Measurements from ENCODE around the gene VEGFD.

The VEGFD gene

DNA sequence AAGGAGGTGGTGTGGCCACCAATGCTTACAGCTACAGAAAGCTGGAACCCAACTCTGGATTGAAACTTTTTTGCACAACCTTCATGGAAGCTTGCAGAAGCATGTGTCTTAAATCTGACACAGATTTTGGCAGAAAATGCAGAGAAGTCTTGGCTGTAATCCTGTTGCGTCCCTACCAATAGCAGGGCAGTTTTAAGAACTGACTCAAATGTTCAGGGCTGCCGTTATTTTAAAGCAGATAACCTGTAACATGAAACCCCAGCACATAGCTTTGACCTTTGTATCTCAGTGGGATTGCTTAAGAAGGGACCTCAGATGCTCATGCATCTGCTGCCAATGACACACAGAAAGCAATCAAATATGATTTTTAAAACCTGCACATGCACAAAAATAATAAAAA is at the start of gene VEGFD:
TSS of gene VEGFD (minus strand) at position 110 of the 400 bp plus-strand sequence. CDS start 467 bp downstream, outside the sequence.
- H3K4me3 Mint-ChIP-seq: no peak within 1 kb of the TSS
- H3K9me3 Mint-ChIP-seq: no peaks in the 10 kb centered on the region
- DNase-seq: no peak
- peaks cover 16% of the 10 kb centered on the region for H3K27me3 Mint-ChIP-seq
- ATAC-seq: no peak
- H3K4me1 Mint-ChIP-seq: no peaks in the 10 kb centered on the region
- no peak within 1 kb of the TSS for H3K27ac Mint-ChIP-seq

- H3K27me3 Mint-ChIP-seq: peaks cover 17% of the 10 kb centered on the region
- H3K9me3 Mint-ChIP-seq: no peaks in the 10 kb centered on the region
- DNase-seq: no peak
- no peak overlapping the region for H3K4me3 Mint-ChIP-seq
- ATAC-seq: no peak
- H3K27ac Mint-ChIP-seq: no peak overlapping the region
- H3K4me1 Mint-ChIP-seq: no peaks in the 10 kb centered on the region
Measured at GRCh38 chrX:15430584-15430983, 46.4 kb upstream of the VEGFD start.

- no peak overlapping the region for H3K4me3 Mint-ChIP-seq
- no peaks in the 10 kb centered on the region for H3K9me3 Mint-ChIP-seq
- no peak for DNase-seq
- H3K27me3 Mint-ChIP-seq: peaks cover 17% of the 10 kb centered on the region
- ATAC-seq: no peak
- no peak overlapping the region for H3K27ac Mint-ChIP-seq
- H3K4me1 Mint-ChIP-seq: no peaks in the 10 kb centered on the region
Measured at GRCh38 chrX:15430076-15430475, 45.9 kb upstream of the VEGFD start.

GRCh38 chrX:15425024-15425423 is 40.8 kb upstream of the VEGFD start:
- Mint-ChIP-seq H3K4me1 (no peaks in the 10 kb centered on the region), H3K9me3 (no peaks in the 10 kb centered on the region), H3K27ac (no peak overlapping the region), H3K27me3 (no peaks in the 10 kb centered on the region), H3K4me3 (no peak overlapping the region)
- no peak for ATAC-seq
- DNase-seq: no peak

DNA sequence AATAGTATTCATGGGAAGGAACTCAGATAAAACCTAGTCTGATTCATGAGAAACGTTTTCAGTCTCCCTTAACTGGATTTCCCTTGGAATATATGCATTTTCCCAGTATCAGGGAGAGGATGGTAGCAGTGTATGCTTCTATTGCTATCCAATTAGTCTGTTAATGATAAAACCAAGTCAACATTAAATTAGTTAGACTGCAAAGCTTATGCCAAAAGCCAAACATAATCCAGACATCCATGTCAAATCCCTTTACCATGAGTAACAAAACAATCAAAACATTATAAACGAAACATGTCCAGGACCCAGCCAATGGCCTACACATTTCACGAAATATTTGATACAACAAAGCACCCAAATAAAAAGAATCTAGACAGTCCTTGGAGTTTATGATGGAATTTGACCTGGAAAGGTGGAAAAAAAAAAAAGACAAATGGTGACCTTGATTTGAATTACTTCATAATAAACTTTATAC is 34.5 kb upstream of the VEGFD start:
- ATAC-seq (no peak), DNase-seq (no peak)
- no peaks in the 10 kb centered on the region for H3K4me1 Mint-ChIP-seq
- H3K4me3 Mint-ChIP-seq: no peak overlapping the region
- no peaks in the 10 kb centered on the region for H3K9me3 Mint-ChIP-seq
- H3K27ac Mint-ChIP-seq: no peak overlapping the region
- H3K27me3 Mint-ChIP-seq: no peaks in the 10 kb centered on the region

DNA sequence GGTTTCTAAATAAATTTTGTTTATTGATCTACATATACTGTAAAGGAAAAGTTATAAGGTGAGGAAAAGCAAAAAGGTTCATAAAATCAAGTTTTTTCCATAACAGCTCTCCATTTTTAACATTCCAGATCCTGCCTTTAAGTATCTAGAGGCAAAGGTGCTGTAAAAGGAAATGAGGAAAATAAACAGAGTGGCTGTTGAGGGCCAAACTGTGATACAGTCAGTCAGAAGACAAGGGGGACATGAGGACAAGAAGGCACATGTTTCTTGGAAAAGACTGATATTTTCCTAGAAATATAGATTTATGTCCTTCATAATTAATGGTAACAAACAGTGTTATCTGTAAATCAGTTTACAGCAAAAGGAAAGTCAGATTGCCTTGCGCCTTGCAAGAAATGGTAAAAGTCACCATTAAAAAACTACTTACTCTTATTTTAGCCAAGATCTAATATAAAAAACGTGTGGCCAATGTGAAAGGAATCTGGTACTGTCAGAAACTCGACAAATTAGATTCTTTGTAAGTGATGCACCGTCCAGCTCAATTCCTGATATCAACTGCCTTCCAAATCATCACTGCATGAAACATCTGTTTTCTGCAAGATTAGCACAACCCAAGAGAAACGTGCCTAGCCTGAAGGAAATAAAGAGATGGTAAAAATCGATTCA is 34.0 kb upstream of the VEGFD start:
- H3K27ac Mint-ChIP-seq: no peak overlapping the region
- DNase-seq (no peak), ATAC-seq (no peak)
- H3K9me3 Mint-ChIP-seq: no peaks in the 10 kb centered on the region
- H3K4me3 Mint-ChIP-seq: no peak overlapping the region
- no peaks in the 10 kb centered on the region for H3K27me3 Mint-ChIP-seq
- no peaks in the 10 kb centered on the region for H3K4me1 Mint-ChIP-seq

DNA sequence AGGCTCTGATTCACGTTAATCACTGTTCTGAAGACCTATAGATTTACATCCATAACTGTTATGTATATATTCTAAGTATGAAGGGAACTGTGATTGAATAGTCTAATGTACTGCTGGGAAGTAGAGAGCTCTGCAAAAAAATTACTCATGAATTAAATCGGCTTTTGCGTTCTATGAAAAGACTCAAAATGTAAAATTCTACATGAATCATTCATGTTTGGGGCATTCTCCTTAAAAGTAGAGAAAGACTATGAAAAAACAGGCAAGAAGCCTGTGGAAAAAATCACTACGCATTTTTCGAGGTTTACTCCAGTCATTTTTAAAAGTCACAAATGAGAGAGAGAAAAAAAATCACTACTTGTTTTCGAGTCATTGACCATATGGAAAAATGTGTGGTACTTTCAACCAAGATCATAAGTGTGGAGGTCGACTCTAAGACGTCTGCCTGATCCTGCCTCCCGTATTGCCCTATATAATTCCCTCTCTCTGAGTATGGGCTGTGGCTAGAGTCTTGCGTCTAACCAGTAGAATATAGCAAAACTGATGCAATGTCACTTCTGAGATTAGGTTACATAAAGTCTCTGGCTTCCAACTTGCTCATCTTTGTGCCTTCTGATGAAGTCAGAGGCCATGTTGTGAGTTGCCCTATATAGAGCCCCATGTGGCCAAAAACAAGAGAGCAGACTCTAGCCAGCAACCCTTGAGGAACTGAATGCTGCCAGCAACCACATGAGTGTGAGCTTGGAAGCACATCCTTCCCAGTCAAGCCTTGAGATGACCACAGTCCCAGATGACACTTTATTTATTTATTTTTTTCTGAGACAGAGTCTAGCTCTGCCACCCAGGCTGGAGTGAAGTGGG is 32.1 kb upstream of the VEGFD start:
- no peaks in the 10 kb centered on the region for H3K27me3 Mint-ChIP-seq
- H3K9me3 Mint-ChIP-seq: no peaks in the 10 kb centered on the region
- H3K4me3 Mint-ChIP-seq: no peak overlapping the region
- DNase-seq (no peak), ATAC-seq (no peak)
- H3K27ac Mint-ChIP-seq: no peak overlapping the region
- no peaks in the 10 kb centered on the region for H3K4me1 Mint-ChIP-seq

- Mint-ChIP-seq H3K9me3 (no peaks in the 10 kb centered on the region), H3K4me3 (no peak overlapping the region), H3K4me1 (no peaks in the 10 kb centered on the region), H3K27ac (no peak overlapping the region), H3K27me3 (no peaks in the 10 kb centered on the region)
- ATAC-seq (no peak), DNase-seq (no peak)
Measured at GRCh38 chrX:15413101-15413500, 28.9 kb upstream of the VEGFD start.

DNA sequence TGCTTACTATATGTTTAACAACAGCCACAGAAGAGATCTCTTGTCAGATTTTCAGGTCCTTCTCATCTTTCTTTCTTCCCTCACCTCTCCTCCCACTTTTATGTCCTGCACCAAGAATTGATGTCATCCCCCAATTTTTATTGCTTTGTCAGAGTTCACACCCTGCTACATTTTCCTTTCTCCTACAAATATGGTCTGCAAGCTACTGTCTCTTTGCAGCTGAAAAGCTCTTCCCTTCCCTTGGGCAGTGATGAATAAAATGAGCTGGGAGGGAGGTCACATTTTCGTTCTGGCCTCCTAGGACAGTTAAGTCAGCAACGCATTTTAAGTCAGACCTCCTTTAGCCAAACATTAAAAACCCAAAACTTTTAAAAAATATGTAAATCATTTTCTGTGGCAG is 26.7 kb upstream of the VEGFD start:
- Mint-ChIP-seq H3K4me1 (no peaks in the 10 kb centered on the region), H3K27ac (no peak overlapping the region), H3K9me3 (no peaks in the 10 kb centered on the region), H3K4me3 (no peak overlapping the region), H3K27me3 (no peaks in the 10 kb centered on the region)
- DNase-seq (no peak), ATAC-seq (no peak)

DNA sequence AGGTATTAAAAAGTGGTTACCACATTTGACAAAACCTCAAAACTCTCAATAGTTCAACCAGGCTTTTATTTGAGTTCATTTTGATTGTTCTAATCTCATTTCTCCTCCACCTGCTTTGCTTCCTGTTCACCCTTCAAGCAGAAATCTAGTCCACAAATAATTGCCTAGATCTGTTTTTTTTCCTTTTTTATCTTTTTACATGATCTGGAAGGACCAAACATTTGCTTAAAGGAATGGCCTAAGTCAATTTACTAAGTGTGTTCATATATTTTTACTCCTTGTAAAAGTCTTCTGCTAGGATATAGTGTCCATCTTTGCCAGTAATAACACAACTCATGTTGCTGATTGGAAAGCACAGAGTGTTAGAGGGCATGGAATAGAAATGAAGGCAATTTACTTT is 26.2 kb upstream of the VEGFD start:
- no peak for ATAC-seq
- no peaks in the 10 kb centered on the region for H3K27me3 Mint-ChIP-seq
- H3K9me3 Mint-ChIP-seq: no peaks in the 10 kb centered on the region
- no peak overlapping the region for H3K27ac Mint-ChIP-seq
- no peak for DNase-seq
- H3K4me1 Mint-ChIP-seq: no peaks in the 10 kb centered on the region
- no peak overlapping the region for H3K4me3 Mint-ChIP-seq

DNA sequence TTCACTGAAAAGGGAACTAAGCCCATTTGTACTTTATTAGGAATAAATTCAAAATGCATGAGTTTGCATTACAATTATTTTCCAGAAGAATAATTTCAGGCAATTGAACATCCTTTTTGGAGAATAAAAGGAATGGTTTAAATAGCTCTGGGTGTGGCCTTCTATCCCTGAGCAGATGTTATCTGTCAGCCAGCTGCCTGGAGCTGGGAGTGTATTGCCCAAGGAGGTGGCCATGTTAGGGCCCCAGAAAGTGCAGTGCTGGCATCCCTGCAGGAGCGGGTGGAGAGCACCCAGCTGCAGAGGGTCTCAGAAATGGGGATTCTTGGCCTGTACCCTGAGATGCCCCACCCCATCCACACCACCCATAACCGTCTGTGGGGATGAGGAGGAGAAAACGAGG is 21.6 kb upstream of the VEGFD start:
- Mint-ChIP-seq H3K4me1 (no peaks in the 10 kb centered on the region), H3K4me3 (no peak overlapping the region), H3K9me3 (no peaks in the 10 kb centered on the region)

GRCh38 chrX:15404401-15405096 is 20.3 kb upstream of the VEGFD start:
- DNase-seq: no peak
- H3K4me3 Mint-ChIP-seq: no peak overlapping the region
- H3K9me3 Mint-ChIP-seq: no peaks in the 10 kb centered on the region
- H3K27ac Mint-ChIP-seq: no peak overlapping the region
- no peak for ATAC-seq
- H3K27me3 Mint-ChIP-seq: no peaks in the 10 kb centered on the region
- H3K4me1 Mint-ChIP-seq: no peaks in the 10 kb centered on the region

More for the DNA sequence above, 21.6 kb upstream of the VEGFD start:
- no peak overlapping the region for H3K27ac Mint-ChIP-seq
- no peak for DNase-seq
- no peak for ATAC-seq
- no peaks in the 10 kb centered on the region for H3K27me3 Mint-ChIP-seq

DNA sequence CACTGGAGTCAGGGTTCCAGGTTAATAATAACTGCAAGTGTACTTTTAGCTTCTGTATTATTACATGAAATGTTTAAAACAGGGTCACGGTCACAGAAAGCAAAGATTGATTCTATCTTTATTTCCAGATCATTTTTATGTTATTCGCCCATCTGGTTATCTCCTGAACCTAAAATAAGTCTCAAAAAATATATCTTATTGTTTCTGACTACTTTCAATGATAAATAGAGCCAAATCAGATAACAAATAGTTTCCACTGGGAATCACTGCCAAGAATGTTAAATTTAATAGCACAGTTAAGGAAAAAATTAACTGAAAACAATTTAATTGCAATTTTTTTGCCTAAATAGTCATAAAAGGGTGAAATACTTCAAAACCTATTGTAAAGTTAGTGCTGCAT is 17.2 kb upstream of the VEGFD start:
- ATAC-seq: no peak
- no peak overlapping the region for H3K27ac Mint-ChIP-seq
- no peaks in the 10 kb centered on the region for H3K4me1 Mint-ChIP-seq
- no peaks in the 10 kb centered on the region for H3K27me3 Mint-ChIP-seq
- H3K9me3 Mint-ChIP-seq: no peaks in the 10 kb centered on the region
- H3K4me3 Mint-ChIP-seq: no peak overlapping the region
- no peak for DNase-seq

- no peak overlapping the region for H3K27ac Mint-ChIP-seq
- ATAC-seq (no peak), DNase-seq (no peak)
- no peak overlapping the region for H3K4me3 Mint-ChIP-seq
- no peaks in the 10 kb centered on the region for H3K4me1 Mint-ChIP-seq
- H3K27me3 Mint-ChIP-seq: no peaks in the 10 kb centered on the region
- H3K9me3 Mint-ChIP-seq: no peaks in the 10 kb centered on the region
Measured at GRCh38 chrX:15399962-15400391, 15.8 kb upstream of the VEGFD start.

DNA sequence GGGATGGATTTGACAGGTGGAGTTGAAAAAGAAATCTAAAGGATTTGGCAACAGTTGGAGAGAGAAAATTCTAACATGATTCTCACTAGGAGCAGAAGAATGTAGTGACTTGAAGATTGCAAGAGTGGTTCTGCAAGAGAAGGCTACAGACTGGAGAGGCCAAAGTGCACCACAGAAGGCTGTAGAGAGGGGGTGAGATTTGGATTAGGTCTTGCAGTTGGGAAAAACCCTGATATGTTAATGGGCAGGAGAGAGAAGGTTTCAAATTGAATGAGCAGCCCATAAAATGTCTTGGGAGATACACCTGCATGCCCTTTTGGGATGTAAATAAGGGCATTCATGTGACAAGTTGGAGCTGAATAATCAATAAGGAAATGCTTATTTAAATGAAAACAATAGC is 14.7 kb upstream of the VEGFD start:
- DNase-seq (no peak), ATAC-seq (no peak)
- H3K4me1 Mint-ChIP-seq: no peaks in the 10 kb centered on the region
- no peak overlapping the region for H3K4me3 Mint-ChIP-seq
- H3K27me3 Mint-ChIP-seq: no peaks in the 10 kb centered on the region
- H3K27ac Mint-ChIP-seq: no peak overlapping the region
- no peaks in the 10 kb centered on the region for H3K9me3 Mint-ChIP-seq

- Mint-ChIP-seq H3K9me3 (no peaks in the 10 kb centered on the region), H3K27ac (no peak overlapping the region), H3K27me3 (no peaks in the 10 kb centered on the region), H3K4me3 (no peak overlapping the region), H3K4me1 (no peaks in the 10 kb centered on the region)
- DNase-seq (no peak), ATAC-seq (no peak)
Measured at GRCh38 chrX:15395789-15396188, 11.6 kb upstream of the VEGFD start.
